ENCODE results near the gene WDR33. TPM values are rescaled to one million over a fixed set of nuclear protein-coding genes. Genes with fewer than 3 reads are reported as not detected.

The WDR33 gene
- total and polyA plus RNA-seq, 2 of the 13 experiments (the other 11 are each of a cell fraction or from before 2014, with no cell fraction given), result 54.9 to 78.2 TPM

DNA sequence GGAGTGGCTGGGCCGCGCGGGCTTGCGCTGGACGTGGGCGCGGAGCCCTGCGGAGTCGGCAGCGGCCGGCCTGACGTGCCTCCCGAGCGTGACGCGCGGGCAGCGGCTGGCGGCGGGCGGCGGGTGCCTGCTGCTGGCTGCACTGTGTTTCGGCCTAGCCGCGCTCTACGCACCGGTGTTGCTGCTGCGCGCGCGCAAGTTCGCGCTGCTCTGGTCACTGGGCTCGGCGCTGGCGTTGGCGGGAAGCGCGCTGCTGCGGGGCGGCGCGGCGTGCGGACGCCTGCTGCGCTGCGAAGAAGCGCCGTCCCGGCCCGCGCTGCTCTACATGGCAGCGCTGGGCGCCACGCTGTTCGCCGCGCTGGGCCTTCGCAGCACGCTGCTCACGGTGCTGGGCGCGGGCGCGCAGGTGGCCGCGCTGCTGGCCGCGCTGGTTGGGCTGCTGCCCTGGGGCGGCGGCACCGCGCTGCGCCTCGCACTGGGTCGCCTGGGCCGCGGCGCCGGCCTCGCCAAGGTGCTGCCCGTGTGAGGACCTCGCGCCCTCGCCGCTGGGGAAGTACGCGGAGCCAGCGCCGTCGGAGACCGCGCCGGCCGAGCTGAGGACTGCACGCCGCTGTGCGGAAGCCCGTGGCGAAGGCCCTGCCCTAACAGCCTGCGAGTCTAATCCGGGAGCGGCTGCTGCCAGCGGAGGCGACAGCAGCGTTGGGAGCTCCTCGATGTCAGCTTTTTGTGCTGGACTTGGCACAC lies 109.1 kb downstream of the WDR33 start (continued):
- TF ChIP-seq, protein P1, sequence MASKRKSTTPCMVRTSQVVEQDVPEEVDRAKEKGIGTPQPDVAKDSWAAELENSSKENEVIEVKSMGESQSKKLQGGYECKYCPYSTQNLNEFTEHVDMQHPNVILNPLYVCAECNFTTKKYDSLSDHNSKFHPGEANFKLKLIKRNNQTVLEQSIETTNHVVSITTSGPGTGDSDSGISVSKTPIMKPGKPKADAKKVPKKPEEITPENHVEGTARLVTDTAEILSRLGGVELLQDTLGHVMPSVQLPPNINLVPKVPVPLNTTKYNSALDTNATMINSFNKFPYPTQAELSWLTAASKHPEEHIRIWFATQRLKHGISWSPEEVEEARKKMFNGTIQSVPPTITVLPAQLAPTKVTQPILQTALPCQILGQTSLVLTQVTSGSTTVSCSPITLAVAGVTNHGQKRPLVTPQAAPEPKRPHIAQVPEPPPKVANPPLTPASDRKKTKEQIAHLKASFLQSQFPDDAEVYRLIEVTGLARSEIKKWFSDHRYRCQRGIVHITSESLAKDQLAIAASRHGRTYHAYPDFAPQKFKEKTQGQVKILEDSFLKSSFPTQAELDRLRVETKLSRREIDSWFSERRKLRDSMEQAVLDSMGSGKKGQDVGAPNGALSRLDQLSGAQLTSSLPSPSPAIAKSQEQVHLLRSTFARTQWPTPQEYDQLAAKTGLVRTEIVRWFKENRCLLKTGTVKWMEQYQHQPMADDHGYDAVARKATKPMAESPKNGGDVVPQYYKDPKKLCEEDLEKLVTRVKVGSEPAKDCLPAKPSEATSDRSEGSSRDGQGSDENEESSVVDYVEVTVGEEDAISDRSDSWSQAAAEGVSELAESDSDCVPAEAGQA (IDR thresholded peaks at IDR 0.05; ENCODE audit: low read depth), result no peak
- TF ChIP-seq, protein P1 (CRISPR knock-in tag; IDR thresholded peaks at IDR 0.05; ENCODE audit: borderline replicate concordance), result peak; percentile 98
- TF ChIP-seq SKI (IDR thresholded peaks at IDR 0.05; ENCODE audit: partially characterized antibody), result no peak
- TF ChIP-seq ZFP36 (IDR thresholded peaks at IDR 0.05; ENCODE audit: borderline replicate concordance, low read depth, low read length, partially characterized antibody), result peak; percentile 40
- no peak for TF ChIP-seq FOXK2 (IDR thresholded peaks at IDR 0.05)
- TF ChIP-seq, protein P2, sequence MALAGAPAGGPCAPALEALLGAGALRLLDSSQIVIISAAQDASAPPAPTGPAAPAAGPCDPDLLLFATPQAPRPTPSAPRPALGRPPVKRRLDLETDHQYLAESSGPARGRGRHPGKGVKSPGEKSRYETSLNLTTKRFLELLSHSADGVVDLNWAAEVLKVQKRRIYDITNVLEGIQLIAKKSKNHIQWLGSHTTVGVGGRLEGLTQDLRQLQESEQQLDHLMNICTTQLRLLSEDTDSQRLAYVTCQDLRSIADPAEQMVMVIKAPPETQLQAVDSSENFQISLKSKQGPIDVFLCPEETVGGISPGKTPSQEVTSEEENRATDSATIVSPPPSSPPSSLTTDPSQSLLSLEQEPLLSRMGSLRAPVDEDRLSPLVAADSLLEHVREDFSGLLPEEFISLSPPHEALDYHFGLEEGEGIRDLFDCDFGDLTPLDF (CRISPR knock-in tag; IDR thresholded peaks at IDR 0.05), result peak; percentile 59; the same call in 1 of the 2 replicates
- TF ChIP-seq, protein P3, sequence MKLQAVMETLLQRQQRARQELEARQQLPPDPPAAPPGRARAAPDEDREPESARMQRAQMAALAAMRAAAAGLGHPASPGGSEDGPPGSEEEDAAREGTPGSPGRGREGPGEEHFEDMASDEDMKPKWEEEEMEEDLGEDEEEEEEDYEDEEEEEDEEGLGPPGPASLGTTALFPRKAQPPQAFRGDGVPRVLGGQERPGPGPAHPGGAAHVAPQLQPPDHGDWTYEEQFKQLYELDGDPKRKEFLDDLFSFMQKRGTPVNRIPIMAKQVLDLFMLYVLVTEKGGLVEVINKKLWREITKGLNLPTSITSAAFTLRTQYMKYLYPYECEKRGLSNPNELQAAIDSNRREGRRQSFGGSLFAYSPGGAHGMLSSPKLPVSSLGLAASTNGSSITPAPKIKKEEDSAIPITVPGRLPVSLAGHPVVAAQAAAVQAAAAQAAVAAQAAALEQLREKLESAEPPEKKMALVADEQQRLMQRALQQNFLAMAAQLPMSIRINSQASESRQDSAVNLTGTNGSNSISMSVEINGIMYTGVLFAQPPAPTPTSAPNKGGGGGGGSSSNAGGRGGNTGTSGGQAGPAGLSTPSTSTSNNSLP (IDR thresholded peaks at IDR 0.05; ENCODE audit: low read depth, low read length), result no peak
- no peak for TF ChIP-seq ZKSCAN5 (CRISPR knock-in tag; IDR thresholded peaks at IDR 0.05)
- TF ChIP-seq, protein P4, sequence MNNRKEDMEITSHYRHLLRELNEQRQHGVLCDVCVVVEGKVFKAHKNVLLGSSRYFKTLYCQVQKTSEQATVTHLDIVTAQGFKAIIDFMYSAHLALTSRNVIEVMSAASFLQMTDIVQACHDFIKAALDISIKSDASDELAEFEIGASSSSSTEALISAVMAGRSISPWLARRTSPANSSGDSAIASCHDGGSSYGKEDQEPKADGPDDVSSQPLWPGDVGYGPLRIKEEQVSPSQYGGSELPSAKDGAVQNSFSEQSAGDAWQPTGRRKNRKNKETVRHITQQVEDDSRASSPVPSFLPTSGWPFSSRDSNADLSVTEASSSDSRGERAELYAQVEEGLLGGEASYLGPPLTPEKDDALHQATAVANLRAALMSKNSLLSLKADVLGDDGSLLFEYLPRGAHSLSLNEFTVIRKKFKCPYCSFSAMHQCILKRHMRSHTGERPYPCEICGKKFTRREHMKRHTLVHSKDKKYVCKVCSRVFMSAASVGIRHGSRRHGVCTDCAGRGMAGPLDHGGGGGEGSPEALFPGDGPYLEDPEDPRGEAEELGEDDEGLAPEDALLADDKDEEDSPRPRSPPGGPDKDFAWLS (CRISPR knock-in tag; IDR thresholded peaks at IDR 0.05; ENCODE audit: borderline replicate concordance), result no peak
- no peak for TF ChIP-seq LCORL (IDR thresholded peaks at IDR 0.05)
- 0 out of 2 replicates have a peak, but pooled peaks have one; percentile 6 for TF ChIP-seq LCORL (CRISPR knock-in tag; IDR thresholded peaks at IDR 0.05)
- TF ChIP-seq CREB1 (IDR thresholded peaks at IDR 0.05), result peak; percentile 31; the same call in 1 of the 2 replicates
- TF ChIP-seq CREB1 (CRISPR knock-in tag; IDR thresholded peaks at IDR 0.05), result no peak
- TF ChIP-seq ZMAT3 (CRISPR knock-in tag; conservative IDR thresholded peaks at IDR 0.05), result peak; percentile 97
- peak; percentile 51; the same call in 1 of the 2 replicates for TF ChIP-seq TAF1 (CRISPR knock-in tag; IDR thresholded peaks at IDR 0.05)
- TF ChIP-seq SP5 (CRISPR knock-in tag; IDR thresholded peaks at IDR 0.05; ENCODE audit: borderline replicate concordance, low read depth), result no peak
- peak; percentile 55; the same call in 1 of the 2 replicates for TF ChIP-seq ZC3H4 (CRISPR knock-in tag; IDR thresholded peaks at IDR 0.05; ENCODE audit: borderline replicate concordance)
- no peak for TF ChIP-seq ZNF317 (CRISPR knock-in tag; IDR thresholded peaks at IDR 0.05)
- 0 out of 2 replicates have a peak, but pooled peaks have one; percentile 62 for TF ChIP-seq AHR (CRISPR knock-in tag; IDR thresholded peaks at IDR 0.05)
- peak; percentile 88 for TF ChIP-seq ZNF724P (CRISPR knock-in tag; IDR thresholded peaks at IDR 0.05; ENCODE audit: borderline replicate concordance)
- TF ChIP-seq ZNF451 (CRISPR knock-in tag; IDR thresholded peaks at IDR 0.05), result peak; percentile 92; the same call in 1 of the 2 replicates
